Smooth muscle cell of the pulmonary artery (primary cell): ENCODE data around the gene PPP2R2B. TPM values are rescaled to one million over a fixed set of nuclear protein-coding genes. Genes with fewer than 3 reads are reported as not detected.

Experiments used
- total RNA-seq: library from RNA; depleted of rRNA; stranded (reverse); fragments of >200 nt; gene quantifications from 2 replicates; pipeline ENCODE4 v1.2.3, GENCODE V29; 2014

PPP2R2B gene
- 0.66 and 1.0 TPM in 2 replicates for total RNA-seq

GRCh38 chr5:146878476-146879172, at the start of gene PPP2R2B:
PPP2R2B (minus strand) TSS chr5:146878757.

